Adipocyte (in vitro differentiated cells): ENCODE measurements around the gene TNS1.

Source experiments
- DNase-seq: peaks from one replicate; pipeline ENCODE4 v3.0.0-alpha.2; 2015; ENCODE audit warnings: low read depth
- H3K27me3 ChIP-seq: replicated peaks from 2 replicates; pipeline ENCODE4 v1.7.0; 2013; ENCODE audit warnings: mild to moderate bottlenecking, low read length, moderate library complexity; ENCODE audit not compliant: control insufficient read depth, insufficient read depth
- H3K36me3 ChIP-seq: 2 replicates; pipeline ENCODE4 v1.7.0; 2013; ENCODE audit warnings: low read length, mild to moderate bottlenecking, moderate library complexity; ENCODE audit not compliant: control insufficient read depth, insufficient read depth, severe bottlenecking
- H3K4me1 ChIP-seq: 2 replicates; pipeline ENCODE4 v1.7.0; 2013; ENCODE audit warnings: mild to moderate bottlenecking, low read length, moderate library complexity; ENCODE audit not compliant: control insufficient read depth, insufficient read depth
- H3K4me3 ChIP-seq: 2 replicates; pipeline ENCODE4 v1.7.0; 2013; ENCODE audit warnings: mild to moderate bottlenecking, low read length, moderate library complexity
- H3K9ac ChIP-seq: 2 replicates; pipeline ENCODE4 v1.7.0; 2013; ENCODE audit warnings: mild to moderate bottlenecking, low read length, moderate library complexity
- H3K9me3 ChIP-seq: 2 replicates; pipeline ENCODE4 v1.7.0; 2013; ENCODE audit warnings: mild to moderate bottlenecking, low read length, moderate library complexity; ENCODE audit not compliant: control insufficient read depth

Gene TNS1

GRCh38 chr2:217822296-217823252 is 180.2 kb downstream of the TNS1 start:
- Histone ChIP-seq H3K9ac (no peak overlapping the region), H3K36me3 (peaks cover 74% of the 10 kb centered on the region), H3K4me3 (no peak overlapping the region), H3K9me3 (no peaks in the 10 kb centered on the region), H3K4me1 (peaks cover 20% of the 10 kb centered on the region), H3K27me3 (no peaks in the 10 kb centered on the region)
- DNase-seq, result peak; percentile 18

- H3K36me3 ChIP-seq, result peaks cover 83% of the 10 kb centered on the region
- no peak overlapping the region for H3K9ac ChIP-seq
- no peak overlapping the region for H3K4me3 ChIP-seq
- H3K4me1 ChIP-seq, result peaks cover 20% of the 10 kb centered on the region
- H3K9me3 ChIP-seq, result no peaks in the 10 kb centered on the region
- H3K27me3 ChIP-seq, result no peaks in the 10 kb centered on the region
- DNase-seq, result no peak
Observed at GRCh38 chr2:217821536-217822147, 181.2 kb downstream of the TNS1 start.

- no peak overlapping the region for H3K4me3 ChIP-seq
- peaks cover 90% of the 10 kb centered on the region for H3K36me3 ChIP-seq
- peaks cover 22% of the 10 kb centered on the region for H3K4me1 ChIP-seq
- no peak for DNase-seq
- H3K9ac ChIP-seq, result no peak overlapping the region
- no peaks in the 10 kb centered on the region for H3K9me3 ChIP-seq
- H3K27me3 ChIP-seq, result no peaks in the 10 kb centered on the region
Observed at GRCh38 chr2:217820904-217821303, 181.9 kb downstream of the TNS1 start.

- Histone ChIP-seq H3K9ac (no peak overlapping the region), H3K27me3 (no peaks in the 10 kb centered on the region), H3K4me1 (peaks cover 26% of the 10 kb centered on the region), H3K9me3 (no peaks in the 10 kb centered on the region), H3K4me3 (no peak overlapping the region), H3K36me3 (peaks cover 92% of the 10 kb centered on the region)
- no peak for DNase-seq
Observed at GRCh38 chr2:217820091-217820819, 182.5 kb downstream of the TNS1 start.

- no peaks in the 10 kb centered on the region for H3K9me3 ChIP-seq
- no peak for DNase-seq
- no peak overlapping the region for H3K9ac ChIP-seq
- peaks cover 93% of the 10 kb centered on the region for H3K36me3 ChIP-seq
- H3K27me3 ChIP-seq, result no peaks in the 10 kb centered on the region
- H3K4me1 ChIP-seq, result peaks cover 26% of the 10 kb centered on the region
- no peak overlapping the region for H3K4me3 ChIP-seq
Observed at GRCh38 chr2:217818293-217818850, 184.4 kb downstream of the TNS1 start.

GRCh38 chr2:217817466-217818292 is 185.1 kb downstream of the TNS1 start:
- peaks cover 93% of the 10 kb centered on the region for H3K36me3 ChIP-seq
- H3K9me3 ChIP-seq, result no peaks in the 10 kb centered on the region
- no peak overlapping the region for H3K9ac ChIP-seq
- H3K27me3 ChIP-seq, result no peaks in the 10 kb centered on the region
- no peak for DNase-seq
- H3K4me3 ChIP-seq, result no peak overlapping the region
- H3K4me1 ChIP-seq, result peaks cover 26% of the 10 kb centered on the region

- no peaks in the 10 kb centered on the region for H3K27me3 ChIP-seq
- H3K36me3 ChIP-seq, result peaks cover 95% of the 10 kb centered on the region
Observed at GRCh38 chr2:217816396-217816869, 186.4 kb downstream of the TNS1 start.

GRCh38 chr2:217813828-217814227 is 189.0 kb downstream of the TNS1 start:
- Histone ChIP-seq H3K4me1 (peaks cover 22% of the 10 kb centered on the region), H3K9me3 (no peaks in the 10 kb centered on the region), H3K4me3 (no peak overlapping the region), H3K36me3 (peaks cover 99% of the 10 kb centered on the region), H3K27me3 (no peaks in the 10 kb centered on the region), H3K9ac (no peak overlapping the region)
- DNase-seq, result no peak

More at GRCh38 chr2:217816396-217816869, 186.4 kb downstream of the TNS1 start:
- Histone ChIP-seq H3K4me3 (no peak overlapping the region), H3K4me1 (peaks cover 22% of the 10 kb centered on the region), H3K9me3 (no peaks in the 10 kb centered on the region), H3K9ac (peak overlapping the region; percentile 32)
- DNase-seq, result no peak

- Histone ChIP-seq H3K9me3 (no peaks in the 10 kb centered on the region), H3K36me3 (peaks cover 99% of the 10 kb centered on the region), H3K9ac (no peak overlapping the region), H3K4me3 (no peak overlapping the region), H3K27me3 (no peaks in the 10 kb centered on the region), H3K4me1 (peaks cover 18% of the 10 kb centered on the region)
- no peak for DNase-seq
Observed at GRCh38 chr2:217812170-217812569, 190.6 kb downstream of the TNS1 start.

- no peak for DNase-seq
- Histone ChIP-seq H3K27me3 (no peaks in the 10 kb centered on the region), H3K4me1 (peaks cover 20% of the 10 kb centered on the region), H3K9me3 (no peaks in the 10 kb centered on the region), H3K9ac (no peak overlapping the region), H3K4me3 (no peak overlapping the region), H3K36me3 (peaks cover 95% of the 10 kb centered on the region)
Observed at GRCh38 chr2:217810260-217810659, 192.5 kb downstream of the TNS1 start.
